HG03064 (cell line): ENCODE data around the gene BPHL.
"Not testable (repeated sequence)": the region's sequence is repeated elsewhere in the genome, so short reads cannot be mapped to it uniquely, and the experiment has no call there.

Source experiments
- ATAC-seq: cut with Tn5 transposase; IDR thresholded peaks from one replicate; pipeline ENCODE4 v1.9.1; 2021; ENCODE audit warnings: low read depth; ENCODE audit not compliant: unreplicated experiment

Gene BPHL

DNA sequence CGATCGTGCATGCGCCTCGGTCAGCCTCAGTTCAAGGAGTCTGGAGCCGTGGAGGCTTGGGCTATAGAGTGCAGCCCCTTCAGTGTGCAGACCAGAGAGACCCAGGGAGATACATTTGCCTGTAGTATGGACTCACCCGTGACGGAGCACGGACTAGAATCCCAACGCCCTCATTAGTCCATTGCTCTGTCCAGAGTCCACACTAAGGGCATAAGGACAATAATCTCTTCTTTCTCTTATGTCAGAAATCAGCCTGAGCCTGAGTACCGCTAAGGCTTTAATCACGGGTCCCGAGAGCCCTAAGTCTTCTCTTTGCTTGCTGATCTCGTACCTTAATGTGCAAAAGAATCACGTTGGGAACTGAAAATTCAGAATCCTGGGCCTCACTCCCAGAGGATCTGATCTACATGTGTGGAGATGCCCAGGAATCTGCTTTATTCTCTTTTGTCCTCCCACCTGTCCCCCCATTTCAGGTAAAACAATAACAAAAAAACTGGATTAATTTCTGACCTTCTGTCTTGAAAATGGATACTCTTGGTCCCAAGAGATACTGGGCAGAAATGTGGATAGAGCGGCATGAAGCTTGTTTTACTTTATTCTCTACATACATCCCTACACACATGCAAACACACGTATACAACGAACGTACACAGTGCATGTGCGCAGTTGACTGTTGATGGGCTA is 671 bp downstream of the BPHL start:
- peak; percentile 32 for ATAC-seq

DNA sequence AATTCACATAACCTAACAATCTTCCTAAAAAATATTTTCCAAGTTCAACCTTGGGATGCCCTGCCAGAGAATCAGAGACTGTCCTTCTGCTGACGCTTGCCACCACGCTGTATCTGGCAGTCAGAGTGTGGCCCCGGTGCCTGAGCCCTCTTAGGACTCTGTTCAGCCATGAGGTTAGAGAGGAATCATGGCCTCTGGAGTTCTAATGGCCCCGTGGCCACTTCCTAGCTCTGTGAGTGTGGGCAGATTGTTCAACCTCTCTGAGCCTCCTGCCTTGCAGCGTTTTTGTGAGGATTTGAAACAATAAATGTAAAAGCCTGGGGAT is 2.2 kb downstream of the BPHL start:
- ATAC-seq = no peak

DNA sequence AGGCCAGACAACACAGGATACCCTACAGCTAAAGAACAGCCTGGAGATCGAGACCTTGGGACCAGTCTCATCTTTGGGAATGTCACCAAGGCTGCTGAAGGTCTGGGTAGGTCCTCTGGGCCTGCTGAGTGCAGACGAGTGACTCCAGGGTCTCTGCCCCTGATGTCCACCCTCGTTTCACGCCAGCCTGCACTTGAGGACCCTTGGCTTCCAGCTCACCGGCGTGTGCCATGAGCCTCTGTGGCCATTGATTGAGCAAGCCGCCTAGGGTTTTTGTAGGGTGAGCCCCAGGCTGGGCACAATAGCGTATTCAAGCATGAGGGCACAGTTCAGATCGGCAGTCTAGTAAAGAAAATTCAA is 4.3 kb downstream of the BPHL start:
- no peak for ATAC-seq

DNA sequence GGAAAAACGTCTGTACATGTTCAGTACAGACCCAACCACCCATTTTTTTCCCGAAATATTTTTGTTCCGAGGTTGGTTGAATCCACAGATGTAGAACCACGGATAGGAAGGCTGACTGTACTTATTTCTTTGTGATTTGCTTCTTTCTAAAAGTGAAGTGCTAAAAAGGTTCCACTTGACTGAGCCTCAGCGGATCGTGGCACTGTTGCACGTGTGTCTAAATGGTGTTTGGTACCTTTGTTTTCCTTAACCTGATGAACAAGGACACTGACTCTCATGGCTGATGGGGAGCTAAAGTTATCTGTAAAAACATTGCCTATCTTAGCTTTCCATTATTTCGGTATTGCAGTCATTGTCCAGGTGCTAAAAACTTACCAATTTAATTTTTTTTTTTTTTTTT is 6.2 kb downstream of the BPHL start:
- ATAC-seq = no peak

DNA sequence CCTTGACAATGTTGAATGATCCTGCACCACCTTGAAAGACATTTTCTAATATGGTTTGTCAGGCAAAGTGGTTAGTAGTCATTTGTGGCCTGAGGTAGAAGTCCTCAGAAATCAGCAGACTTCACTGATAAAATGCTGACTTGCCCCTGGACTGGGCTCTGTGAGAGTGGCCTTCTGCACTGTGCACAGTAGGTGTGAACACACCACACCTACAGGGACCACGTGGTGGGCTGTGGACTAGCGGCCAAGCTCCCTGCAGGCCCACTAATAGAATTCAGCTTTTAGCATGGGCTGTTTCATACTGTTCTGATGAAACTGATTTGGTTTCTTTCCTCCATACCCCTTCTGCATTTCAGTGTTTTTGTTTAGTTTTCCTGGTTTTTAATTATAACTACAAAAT is 7.3 kb downstream of the BPHL start:
- ATAC-seq = no peak

DNA sequence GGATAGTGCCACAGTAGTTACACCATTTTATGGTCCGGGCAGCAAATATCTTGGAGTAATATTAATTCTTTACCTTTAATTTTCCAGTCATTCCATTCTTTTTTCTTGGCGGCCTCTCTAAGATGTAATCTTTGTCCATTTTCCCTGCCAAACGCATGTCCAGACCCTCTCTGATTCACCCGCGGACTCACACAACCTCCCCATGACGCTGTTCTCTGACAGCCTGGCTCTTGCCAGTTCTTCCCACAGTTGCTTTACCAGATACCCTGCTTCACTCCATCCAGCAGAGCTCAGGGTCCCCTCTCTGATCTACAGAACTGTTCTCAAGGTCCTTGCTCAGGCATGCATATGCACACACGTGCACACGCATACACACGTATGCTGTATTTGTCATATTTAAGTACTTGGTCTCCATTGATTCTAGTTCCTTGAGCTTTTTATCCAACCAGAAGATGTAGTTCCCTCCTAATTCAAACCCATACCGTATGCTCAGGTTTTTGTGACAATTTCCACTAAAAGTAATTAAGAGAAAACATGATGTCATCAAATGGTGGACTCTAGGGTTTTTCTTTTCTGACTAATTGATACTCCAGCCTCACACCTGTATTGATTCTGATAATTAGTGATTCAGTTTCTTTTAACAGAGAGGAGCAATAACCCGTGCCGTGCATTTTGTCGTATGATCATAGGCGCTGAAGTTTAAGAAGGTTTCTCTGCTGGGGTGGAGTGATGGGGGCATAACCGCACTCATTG is 10.0 kb downstream of the BPHL start:
- ATAC-seq = no peak

DNA sequence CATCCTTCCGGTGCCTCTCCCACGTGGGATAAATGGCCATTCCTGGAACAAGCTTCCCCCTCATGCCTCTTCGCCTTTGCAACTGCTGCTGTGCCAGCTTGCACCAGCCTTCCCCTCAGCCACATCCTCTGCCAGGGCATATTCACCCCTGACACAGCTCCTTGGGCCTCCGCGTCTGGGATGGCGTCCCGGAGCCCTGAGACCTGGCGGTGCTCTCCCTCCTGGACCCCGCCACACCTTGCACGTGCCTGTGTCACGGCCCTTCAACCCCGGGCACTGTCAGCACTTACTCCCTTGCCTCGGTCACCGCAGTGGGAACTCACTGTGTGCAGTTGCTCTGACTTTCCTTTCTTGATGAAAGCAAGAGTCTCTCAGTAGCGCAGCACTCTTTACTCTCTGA is 13.2 kb downstream of the BPHL start:
- ATAC-seq = no peak

DNA sequence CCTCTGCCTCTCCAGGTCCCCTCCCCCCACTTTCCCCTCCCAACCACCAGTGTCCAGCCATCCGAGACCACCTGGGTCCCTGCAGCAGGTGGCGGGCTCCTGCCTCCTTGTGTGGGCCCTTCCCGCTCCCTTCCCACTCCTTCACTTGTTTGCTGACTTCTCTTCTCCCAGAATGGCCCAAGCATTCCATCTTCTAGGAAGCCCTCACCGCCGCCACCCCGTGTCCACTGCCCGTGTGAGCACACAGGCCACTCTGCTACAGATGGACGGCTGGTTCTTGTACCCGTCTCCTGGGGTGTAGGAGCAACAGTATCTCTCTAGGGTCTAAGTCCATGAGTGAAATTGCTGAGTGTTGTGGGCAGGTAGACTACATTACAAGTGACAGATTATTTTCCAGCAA is 15.0 kb downstream of the BPHL start:
- no peak for ATAC-seq

DNA sequence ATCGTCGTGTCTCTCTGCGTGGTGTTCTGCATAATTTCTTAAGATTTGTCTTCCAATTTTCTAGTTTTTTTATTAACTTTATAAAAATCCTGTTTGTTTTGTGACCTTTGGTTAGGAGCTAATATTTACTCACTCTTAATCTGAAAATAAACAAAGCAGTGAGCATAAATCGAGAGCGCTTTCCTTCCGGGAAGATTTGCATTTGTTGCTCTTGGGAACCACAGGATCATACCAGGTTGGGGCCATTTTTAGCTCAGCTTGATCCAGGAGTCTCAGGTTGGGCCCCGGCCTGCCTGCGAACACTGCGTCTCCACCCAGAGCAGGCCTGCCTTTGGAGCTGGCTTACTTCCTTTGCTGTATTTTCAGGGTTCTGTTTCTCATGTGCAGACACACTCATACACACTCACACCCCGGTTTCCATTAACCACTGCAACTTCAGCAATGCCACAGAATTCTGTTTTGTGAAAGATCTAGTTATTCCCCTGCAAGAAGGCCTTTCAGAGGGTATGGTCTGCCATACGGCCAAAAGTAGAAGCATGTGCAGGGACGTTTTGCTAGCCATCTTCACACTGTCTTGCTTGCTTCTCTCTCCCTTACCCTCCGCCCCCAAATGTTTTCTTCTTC is 17.3 kb downstream of the BPHL start:
- ATAC-seq = no peak

DNA sequence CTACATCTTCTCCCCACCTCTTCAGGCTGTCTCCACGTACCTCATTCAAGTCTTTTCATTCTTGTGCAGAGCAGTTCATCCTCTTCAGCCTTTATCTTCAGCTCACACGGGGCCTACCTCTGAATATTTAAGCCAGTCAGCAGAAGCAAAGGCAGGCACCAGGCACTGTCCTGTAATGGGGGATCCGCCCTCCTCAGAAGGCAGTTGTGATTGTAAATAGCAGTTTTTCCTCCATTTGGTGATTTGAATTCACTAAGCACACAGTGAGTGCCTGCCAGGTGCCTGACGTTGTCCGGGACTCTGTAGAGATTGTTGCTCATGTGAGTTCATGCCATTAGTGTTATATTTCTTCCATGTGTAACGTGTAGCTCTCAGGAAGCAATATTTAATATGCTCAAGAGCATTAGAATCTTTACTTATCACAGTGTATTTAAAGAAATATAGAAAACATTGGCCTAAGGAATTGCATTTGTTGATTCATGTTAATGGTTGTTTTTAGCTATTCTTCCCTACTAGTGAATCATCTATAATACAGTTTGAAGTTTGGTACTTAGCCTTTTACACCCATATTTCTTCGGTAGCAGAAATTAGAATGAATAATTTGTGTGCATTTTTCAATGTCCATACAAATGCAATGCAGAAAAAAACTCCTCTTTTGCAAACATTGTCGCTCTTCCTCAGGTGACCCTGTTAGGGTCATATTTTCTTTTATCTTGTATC is 17.9 kb downstream of the BPHL start:
- ATAC-seq = no peak

DNA sequence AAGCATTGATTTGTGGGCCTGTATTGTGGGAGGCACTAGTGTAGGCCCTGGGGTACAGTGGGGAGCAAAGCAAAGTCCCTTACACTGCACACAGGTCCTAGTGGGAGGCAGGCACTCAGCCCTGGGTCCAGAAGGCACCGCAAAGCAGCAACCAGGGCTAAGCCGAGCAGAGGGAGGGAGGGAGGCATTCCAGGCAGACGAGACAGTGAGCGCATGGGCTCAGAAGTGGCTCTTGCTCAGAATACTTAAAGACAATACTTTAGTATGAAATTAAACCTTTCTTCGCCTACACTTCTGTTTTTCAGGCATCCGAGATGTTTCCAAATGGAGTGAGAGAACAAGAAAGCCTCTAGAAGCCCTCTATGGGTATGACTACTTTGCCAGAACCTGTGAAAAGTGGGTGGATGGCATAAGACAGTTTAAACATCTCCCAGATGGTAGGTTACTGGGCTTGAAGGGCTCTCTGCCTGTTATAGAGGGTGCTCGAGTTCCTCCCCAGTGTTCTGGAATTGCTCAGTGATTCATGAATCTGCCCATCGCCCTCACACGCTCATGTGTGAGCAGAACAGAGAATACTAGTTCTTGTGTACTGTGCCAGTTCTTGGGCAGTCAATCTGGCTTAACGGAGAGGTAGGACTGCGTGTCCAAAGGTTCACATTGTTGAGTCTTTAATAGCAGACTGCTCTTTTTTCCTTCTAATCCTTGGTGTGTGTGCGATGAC is 18.7 kb downstream of the BPHL start:
- ATAC-seq = no peak

DNA sequence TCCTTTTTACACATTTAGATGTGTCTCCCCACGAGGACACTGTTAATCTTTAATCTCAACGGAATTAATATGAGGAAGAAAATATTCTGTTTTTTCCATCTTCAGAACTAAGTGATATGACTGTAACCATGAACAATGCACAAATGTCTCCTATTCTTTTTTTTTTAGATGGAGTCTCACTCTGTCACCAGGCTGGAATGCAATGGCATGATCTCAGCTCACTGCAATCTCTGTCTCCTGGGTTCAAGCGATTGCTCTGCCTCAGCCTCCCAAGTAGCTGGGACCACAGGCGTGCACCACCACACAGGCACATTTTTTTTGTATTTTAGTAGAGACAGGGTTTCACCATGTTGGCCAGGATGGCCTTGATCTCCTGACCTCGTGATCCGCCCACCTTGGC is 19.4 kb downstream of the BPHL start:
- not testable (repeated sequence) for ATAC-seq

DNA sequence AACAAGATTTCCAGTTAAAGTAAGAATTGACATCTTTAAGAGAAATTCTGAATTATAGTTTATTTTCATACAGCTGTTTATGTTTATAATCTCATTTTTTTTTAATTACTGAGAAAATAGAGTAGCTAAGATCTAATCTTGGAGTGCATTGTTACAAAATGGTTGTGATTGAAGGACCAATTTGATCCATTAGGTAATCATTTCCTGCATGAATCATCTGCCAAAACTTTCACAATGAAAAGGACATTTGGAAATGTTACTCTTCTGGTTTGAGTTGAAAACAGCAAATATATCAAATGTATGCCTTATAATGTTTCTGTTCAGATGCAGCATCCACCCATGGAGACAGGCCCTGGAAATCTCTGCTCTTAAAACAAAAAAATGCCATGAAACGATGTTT is 19.8 kb downstream of the BPHL start:
- no peak for ATAC-seq

DNA sequence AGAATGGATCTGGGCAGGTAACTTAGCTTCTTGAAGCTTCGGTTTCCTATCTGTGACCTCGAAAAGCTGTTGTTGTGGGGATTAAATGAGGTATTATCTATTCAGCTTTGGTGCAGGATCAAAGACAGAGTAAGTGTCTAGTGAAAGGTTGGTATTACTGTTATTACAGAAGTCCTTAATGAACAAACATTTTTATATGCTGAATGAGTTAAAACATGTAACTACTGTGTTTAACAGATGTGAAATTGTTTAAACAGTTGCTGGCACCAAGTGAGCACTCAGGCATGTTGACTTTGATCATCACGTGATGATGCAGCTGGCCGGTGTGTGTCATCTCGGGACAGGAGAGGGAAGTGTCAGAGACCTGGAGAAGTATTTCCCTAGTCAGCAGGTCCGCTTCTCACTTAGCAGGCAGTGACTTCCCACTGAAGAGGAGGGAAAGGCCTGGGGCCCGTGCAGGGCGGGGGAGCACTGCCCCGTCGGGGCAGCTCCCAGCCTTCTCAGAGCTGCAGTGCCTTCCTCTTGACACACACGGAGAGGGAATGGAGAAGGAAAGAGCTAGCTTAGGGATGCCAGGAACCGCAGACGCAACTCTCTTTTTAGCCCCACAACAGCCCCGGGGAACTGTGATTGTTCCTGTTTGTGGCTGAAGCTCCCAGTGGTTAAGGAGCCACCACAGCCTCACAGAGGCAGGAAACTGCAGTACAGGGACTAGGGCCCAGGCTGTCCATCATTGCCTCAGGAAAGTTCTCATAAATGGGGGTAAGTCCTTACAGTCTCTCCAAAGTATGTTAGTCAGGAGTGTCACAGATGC is 20.8 kb downstream of the BPHL start:
- ATAC-seq = no peak

DNA sequence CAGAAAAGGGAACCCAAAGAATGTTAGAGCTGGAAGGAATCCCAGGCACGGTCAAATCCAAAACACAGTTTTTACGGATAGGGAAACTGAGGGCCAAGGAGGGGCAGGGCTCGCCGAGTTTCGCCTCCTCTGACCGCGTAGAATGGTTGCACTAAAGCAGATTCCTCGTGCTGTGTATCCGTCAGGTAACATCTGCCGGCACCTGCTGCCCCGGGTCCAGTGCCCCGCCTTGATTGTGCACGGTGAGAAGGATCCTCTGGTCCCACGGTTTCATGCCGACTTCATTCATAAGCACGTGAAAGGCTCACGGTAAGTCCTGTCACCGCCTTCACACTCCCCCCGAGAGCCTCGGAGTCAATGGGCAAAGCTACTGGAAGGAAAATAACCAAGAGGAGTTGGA is 21.7 kb downstream of the BPHL start:
- ATAC-seq = no peak

DNA sequence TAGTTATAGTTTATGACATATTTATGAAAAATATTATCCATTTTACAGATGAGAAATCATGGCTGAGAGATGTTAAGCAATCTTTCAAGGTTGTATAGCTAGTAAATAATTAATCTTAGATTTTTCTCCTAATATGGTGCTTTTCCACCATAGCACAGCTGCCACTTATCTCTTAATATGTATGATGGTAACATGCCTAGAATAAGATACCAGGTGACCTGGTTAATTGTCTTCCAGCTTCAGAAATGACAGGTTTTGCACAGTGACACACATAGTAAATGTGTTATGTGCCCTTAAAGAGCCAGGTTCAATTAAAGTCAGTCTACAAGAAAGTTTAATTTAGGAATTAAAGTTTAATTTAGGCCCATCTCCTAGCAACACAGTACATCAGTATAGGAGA is 24.0 kb downstream of the BPHL start:
- no peak for ATAC-seq

DNA sequence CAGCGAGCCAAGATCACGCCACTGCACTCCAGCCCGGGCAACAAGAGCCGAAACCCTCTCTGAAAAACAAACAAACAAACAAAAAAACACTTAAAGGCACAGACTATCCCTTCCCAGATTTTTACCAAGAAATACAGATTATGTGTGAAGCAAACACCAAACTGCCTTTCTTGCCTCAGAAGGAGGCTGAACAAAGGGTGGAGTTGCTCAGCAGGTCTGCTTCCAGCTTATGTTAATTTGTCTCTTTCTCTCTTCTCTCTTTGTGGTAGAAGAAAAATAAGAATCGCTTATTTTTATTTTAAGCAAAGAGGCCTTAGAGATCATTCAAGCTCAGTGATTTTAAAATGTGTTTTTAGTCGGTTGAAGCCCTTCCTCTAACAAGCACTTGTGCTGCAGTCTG is 24.6 kb downstream of the BPHL start:
- no peak for ATAC-seq

DNA sequence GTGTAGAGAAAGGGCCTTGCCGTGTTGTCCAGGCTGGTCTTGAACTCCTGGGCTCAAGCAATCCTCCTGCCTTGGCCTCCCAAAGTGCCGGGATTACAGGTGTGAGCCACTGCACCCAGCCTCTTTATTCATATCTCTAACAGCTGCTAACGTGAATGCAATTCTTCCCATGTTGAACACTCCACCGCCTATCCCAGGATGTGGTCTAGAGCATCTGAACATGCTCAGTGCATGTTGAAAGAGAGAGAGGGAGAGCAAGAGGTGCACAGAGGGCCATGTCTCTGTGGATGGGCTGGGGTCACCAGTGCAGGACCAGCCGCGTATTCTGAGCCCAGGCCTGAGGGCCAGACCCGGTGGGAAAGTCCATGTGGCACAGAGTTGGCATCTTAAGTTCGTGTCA is 26.1 kb downstream of the BPHL start:
- no peak for ATAC-seq

DNA sequence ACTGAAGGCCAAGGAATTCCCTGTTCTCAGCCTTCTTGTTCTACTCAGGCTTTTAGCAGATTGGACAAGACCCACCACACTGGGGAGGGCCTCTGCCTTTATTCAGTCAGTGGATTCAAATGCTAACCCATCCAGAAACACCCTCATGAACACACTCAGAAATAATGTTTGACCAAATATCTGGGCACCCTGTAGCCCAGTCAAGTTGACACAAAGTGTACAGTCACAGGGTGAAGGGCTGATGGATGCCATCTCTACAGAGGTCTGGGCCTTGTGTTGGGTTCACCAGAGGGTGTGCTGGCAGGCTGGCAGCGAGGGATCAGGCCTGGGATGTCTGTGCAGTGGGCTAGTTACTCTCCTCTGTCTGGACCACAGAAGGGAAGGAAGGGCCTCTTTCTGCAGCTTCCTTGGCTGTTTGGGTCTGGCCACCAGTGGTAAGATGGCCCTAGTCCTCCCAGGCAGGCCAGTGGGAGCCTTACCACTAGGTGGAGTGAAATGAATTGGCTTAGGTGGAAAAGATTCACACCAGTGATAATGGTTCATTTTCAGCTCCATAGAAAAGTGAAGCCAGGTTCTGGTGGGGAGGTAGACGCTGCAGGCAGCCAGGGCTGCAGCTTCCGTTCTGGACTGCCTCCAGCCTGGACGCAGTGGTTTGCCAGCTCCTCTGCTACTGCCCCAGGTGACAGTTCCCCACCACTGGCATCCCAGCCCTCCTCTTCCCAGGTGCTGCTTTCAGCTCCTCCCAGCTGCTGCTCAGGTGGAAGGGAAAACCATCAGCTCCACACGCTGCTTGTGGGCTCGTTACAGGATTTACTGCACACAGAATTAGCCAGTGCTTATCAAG is 29.6 kb downstream of the BPHL start:
- ATAC-seq = no peak
